ENCODE results near the gene MAST4.
"Not testable (repeated sequence)": the region's sequence is repeated elsewhere in the genome, so short reads cannot be mapped to it uniquely, and the experiment has no call there.

MAST4 gene

DNA sequence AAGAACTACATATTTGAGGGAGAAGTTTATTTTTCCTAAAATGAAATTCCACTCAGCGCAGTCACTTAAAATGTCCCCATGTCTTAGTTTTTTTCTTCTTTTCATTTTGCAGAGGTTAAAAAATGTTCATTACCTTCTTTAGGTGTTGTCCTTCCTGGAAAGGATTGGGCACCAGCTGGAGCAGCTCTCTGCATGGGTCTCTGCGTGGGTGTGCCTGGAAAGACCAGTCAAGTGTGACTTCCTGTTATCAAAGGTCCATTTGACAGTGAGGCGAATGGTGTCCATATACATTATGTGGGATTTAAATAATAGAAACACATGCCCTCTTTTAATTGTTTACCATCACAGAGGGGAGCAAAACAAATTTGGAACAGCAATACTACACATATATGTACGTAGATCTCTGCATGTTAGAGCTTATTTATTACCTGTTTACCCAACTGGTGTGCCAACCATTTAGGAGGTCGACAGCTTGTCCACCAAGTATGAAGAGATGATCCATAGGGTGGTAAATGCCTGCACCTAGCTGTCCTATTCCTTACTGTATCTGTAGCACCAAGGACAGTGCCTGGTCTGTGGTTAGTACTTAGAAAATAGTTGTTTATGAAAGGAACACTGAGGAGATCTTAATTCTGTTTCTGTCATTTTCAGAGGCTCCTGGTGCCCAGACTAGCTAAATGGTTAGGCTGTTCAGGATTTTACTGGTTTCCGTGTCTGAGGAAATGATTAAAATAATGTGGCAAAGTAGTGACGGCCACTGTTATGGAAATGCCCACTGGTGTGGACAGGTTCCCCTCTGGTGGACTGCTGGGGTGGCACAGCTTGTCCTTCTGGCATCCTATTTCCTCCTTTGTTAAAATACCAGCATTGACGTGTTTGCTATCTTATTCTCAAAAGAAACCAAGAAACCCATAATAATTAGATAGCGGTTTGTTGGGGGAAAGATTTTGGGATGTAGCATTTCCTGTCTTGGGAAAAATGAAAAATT, 200.4 kb downstream of the MAST4 start:
- H3K27ac ChIP-seq, result no peak overlapping the region
- DNase-seq (ENCODE audit: low read depth, low spot score), result no peak

DNA sequence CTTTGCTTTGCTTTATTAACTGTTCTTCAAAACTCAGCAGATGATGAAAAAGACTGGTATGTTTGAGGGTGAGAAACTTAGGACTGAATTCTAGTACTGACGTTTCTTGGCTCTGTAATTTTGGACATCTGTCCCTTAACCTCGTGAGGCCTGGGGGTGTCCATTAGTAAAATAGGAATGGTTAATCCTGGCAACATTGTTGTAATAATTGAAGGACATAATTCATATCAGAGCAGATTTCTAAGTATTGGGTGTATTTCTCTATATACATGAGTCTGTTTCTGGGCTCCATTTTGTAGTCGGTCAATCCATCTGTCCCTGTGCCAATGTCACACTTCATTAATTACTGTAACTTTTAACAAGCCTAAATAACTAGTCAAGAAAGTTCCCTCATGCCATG, 206.7 kb downstream of the MAST4 start:
- DNase-seq (ENCODE audit: low read depth, low spot score), result no peak
- no peak overlapping the region for H3K27ac ChIP-seq

DNA sequence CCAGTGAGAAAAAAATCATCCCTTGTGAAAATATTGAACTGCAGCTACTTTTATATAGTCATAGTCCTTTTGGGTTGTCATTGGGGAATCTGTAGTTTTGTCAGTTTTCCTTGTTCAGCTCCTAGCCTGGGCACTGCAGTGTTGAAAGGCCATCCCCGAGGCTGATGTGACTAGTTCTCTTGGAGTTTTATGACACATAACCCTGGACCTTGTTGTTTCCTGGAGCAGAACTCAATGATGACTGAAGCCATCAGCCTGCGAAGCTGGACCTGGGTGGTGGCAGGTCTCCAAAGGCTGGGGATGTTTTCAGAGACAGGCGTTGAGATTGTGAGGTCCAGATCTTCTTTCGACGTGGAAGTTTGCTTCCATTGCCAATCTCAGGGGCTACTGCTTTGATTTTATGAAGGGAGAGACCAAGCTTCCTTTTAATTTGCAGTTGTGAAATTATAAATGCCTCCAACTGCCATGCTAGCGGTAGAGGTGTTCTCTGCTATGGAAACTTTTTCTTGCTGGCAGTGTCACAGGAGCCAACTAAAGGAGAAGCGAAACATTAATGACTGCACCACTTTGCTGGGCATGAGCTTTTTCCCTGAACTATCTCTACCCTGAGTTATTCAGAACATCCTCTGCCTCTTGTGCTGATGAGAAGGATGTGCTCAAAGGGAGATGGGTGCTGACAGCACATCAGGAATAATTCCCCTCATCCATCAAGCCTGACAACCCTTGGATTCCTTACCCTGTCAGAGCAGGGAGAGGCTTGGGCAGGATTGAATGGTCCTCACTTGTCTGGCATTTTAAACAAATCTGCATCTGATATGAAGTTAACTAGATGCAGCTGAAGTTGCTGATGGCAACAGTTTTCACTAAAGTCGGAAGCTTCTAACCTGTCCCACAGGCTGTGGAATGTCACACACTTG, 209.6 kb downstream of the MAST4 start:
- DNase-seq (ENCODE audit: low read depth, low spot score), result no peak
- H3K27ac ChIP-seq, result no peak overlapping the region

DNA sequence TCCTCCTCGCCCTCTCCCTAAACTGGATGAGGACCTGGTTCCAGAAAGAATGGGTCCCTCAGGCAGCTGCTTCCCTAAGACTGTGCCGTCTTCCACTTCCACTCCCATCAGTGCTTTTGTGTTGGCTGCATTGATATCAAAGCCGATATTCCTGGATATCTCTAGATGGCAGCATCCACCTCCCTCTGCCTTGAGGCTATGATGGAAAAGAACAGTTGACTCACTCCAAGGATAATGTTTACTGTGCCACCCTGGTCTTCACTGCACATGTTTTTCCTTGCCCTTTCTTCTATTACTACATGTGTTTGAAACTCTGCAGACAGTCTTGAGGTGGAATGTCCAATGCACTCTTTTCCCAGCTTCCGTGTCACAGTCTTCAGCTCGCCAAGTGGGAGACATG, 211.6 kb downstream of the MAST4 start:
- peak; percentile 36 for DNase-seq (ENCODE audit: low read depth, low spot score)
- H3K27ac ChIP-seq, result no peak overlapping the region

DNA sequence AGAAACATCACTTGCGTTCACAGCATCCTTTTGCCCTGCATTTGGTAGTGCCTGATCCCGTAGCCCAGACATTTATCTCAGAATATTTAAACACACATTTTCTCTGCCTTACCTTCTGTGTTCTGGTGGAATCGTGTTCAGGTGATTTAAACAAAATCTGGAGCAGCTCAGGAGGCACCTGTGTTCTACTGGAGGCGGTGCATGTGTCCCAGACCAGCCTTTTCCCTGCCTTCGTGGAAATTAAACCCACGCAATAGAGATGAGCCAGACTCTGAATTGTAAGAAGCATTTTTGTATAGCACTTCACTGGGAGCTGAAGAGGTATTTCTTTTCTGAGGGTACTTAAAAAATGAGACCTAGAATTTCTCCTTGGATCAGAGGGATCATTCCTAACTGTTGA, 212.5 kb downstream of the MAST4 start:
- no peak overlapping the region for H3K27ac ChIP-seq
- DNase-seq (ENCODE audit: low read depth, low spot score), result no peak

DNA sequence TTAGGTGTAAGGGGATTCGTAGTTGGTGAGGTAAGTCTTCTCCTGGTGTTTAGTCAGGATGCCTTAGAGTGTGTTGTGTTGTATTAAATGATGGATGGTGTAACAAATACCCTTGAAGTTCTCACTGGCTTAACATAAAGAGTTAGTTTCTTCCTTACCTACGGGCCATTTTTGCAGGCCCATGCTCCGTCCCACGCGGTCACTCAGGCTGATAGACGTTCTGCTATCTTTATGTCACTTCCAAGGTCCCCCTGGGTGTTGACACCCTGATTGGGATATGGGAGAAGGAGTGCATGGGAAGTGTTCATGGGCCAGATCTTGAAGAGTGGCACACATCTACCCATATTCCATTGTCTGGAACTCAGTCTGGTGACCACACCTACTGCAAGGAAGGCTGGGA, 214.0 kb downstream of the MAST4 start:
- DNase-seq (ENCODE audit: low read depth, low spot score), result no peak
- H3K27ac ChIP-seq, result no peak overlapping the region

DNA sequence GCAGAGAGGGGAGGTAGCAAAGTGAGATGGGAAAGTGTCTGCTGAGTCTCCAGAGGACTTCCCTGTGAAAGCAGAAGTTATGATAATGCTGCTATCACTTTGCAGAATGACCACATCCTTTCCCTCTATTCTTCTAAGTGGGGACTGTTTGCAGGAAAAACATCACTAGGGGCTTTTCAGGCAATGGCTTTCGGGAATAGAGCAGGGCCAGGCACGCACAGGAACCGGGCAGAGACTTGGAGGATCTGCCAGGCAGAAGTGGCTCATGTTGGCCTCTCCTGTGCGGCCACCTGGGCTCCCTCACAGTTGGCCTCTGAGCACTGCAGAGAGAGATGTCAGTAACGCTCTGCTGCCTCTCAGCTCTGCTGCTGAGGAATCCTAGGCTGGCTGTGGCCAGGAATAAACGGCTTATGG, 214.7 kb downstream of the MAST4 start:
- no peak overlapping the region for H3K27ac ChIP-seq
- no peak for DNase-seq (ENCODE audit: low read depth, low spot score)

DNA sequence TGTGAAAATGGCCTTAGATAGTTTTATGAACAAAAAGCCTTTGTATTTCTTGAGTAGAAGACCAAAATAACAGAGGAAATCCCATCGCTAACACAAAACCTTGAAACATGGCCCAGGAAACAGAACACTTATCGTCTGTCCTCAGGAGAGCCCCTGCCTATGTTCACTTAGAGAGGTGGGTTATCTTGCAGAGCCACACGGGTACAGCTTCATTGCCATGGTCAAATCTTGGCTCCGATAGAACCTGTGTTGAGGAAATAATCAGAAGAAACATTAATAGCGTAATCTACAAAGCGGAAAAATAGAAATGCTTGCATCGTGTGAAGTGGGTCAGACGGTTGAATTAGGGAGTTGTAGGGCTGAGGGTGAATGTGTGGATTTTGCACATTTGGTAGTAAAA, 216.1 kb downstream of the MAST4 start:
- no peak for DNase-seq (ENCODE audit: low read depth, low spot score)
- no peak overlapping the region for H3K27ac ChIP-seq

DNA sequence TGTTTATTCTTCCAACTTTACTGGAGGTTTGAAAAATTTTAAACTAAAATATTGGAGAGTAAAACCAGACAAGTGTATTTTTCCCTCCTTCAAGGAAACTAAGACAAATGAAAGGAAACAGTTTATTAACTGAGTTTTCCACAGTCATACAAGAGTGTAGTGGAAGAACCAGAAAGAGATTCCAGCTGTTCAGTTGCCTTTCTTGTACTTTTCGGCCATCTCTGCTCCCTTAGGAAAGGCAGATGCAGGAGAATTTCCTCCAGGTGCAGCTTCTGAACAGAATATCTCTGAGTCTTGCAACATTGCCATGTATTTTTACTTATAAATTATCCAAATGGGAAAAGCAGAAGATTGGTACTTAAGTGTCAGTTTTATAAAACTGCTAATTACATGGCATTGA, 217.1 kb downstream of the MAST4 start:
- DNase-seq (ENCODE audit: low read depth, low spot score), result no peak

DNA sequence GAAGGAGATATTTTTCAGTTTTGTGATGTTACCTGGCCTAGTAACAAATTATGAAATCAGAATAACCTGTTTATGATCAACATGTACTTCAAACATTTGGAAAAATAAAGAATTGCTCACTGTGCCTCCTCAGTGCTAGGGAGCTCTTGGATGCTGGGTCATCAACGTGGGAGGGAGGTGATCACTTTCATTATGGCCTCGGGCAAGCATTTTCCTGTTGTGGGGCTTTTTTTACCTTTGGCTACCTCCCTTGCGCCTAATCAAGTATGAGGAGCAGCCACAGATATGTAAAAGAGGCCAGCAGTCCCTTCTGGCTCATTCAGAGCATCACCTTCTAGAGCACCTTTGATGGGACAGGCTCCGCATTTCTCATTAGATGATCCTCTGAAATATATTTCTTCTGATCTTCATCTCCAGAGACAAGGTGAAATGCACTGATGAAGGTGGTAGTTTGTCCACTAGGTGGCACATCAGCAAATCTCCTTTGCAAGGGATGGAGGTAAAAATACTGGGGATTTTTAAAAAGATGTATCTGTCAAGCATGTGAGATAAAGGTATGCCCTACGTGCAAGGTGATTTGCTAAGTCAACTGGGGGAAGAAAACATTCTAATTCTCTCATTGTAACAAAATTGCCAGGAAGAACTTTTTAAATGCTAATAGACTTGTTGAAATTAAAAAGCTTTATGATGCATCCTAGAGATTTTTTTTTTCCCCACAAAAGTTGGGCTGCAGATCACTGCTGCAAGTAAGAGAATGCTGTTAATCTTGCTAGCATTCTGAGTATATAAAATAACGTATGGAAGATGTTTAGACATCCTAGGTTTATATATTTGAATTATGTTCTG, 218.2 kb downstream of the MAST4 start:
- no peak for DNase-seq (ENCODE audit: low read depth, low spot score)
- H3K27ac ChIP-seq, result no peak overlapping the region

More for the DNA sequence above, 217.1 kb downstream of the MAST4 start:
- H3K27ac ChIP-seq, result no peak overlapping the region

DNA sequence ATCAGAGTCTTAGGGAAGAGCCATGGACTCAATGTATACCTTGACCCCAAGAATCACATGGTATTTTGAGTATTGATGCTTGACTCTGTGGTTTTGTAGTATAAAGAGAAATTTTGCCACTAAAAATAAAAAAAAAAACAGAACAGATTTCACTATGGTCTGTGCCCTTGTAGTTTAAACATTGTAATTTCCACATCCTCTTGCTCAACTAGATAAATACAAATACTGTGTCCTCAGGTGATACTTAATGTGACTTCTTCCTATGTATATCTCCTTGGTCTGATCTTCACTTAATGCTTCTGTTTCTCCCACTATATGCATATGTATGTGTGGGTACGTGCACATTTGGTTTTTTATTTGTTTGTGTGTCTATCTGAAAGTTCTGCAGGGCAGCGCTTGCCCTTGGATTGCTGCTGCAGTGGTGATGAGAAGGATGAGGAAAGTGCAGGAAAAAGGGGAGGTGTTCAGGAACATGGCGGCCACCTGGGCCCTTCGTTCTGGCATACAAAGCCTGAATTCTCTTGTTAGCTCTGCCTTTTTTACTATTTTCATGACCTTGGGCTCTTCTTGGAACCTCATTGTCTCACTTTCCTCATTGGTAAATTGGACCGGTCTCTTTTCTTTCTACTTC, 222.2 kb downstream of the MAST4 start:
- no peak for DNase-seq (ENCODE audit: low read depth, low spot score)
- no peak overlapping the region for H3K27ac ChIP-seq

DNA sequence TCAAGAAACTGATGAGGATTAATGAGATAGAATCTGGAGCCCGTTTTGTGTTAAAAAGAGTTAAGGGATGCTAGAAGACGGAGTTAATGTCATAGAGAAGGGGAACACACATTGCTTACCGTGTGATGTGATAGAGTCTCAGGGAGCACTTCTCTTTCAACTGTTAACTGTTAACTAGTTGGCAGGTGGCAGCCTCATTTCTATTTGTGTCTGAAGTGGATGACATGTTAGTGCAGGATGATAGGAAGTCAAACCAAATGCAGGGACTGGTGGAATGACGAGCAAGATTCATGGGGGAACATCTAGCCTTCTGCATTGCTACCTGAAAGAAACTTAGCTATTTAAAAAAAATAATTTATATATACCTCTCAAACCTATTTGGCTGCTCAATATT, 222.7 kb downstream of the MAST4 start:
- no peak for DNase-seq (ENCODE audit: low read depth, low spot score)
- no peak overlapping the region for H3K27ac ChIP-seq

DNA sequence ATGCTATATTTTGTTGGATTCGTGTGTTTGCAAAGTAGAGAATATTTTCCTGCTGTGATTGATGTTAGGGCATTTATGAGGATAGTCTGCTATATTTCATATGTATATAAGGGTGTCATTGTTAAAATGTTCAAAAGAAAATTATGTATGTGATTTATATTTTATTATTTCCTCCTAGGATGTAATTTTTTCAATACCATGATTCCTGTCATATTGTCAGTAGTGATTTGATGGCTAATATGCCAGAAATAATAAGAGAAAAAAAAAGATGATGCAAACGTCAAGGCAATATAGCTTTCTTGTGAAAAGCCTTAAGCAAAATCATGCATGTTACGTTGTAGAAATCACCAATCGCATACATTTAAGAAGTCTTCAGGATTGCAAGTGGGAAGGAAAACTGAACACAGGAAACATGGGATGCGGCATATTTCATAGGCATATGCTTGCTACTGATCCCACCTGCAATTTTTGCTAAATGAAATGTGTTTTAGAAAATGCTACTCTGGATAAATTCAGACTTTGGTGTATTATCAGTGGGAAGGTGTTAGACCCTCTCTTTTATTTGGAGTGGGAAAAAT, 224.5 kb downstream of the MAST4 start:
- no peak overlapping the region for H3K27ac ChIP-seq
- DNase-seq (ENCODE audit: low read depth, low spot score), result no peak

DNA sequence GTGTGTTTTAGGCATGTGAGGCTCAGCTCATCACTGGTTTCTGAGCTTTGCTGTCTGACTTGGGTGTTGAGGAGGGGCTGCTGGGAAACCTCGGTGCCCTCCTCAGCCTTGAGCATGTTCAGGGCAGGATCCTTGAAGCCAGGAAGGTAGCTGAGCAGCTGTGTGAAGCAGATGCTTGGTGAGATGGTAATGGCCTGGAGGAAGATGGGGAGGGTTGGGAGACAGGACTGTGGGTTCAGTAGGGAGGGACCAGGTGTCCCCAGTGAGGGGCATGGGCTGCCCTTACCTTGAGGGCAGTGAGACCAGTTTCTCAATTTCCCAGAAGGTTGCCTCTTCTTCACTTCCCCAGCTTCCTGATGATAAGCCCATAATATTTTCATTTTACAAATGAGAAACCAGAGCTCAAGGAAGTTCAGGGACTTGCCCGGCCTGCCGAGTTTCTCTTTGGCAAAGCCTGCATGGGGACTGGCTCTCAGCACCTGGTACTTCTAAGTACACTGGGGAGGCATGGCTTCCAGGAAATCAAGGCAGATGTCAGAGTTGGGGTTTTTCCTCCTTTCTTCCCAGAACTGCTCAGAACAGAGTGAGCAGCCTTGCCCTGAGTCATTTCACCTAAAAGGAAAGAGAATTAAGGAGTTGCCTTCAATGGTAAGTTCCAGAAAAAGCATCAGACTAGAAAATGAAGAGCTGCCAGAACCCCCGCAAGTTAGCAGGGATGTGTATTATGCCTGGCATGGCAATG, 225.7 kb downstream of the MAST4 start:
- H3K27ac ChIP-seq, result no peak overlapping the region
- no peak for DNase-seq (ENCODE audit: low read depth, low spot score)

DNA sequence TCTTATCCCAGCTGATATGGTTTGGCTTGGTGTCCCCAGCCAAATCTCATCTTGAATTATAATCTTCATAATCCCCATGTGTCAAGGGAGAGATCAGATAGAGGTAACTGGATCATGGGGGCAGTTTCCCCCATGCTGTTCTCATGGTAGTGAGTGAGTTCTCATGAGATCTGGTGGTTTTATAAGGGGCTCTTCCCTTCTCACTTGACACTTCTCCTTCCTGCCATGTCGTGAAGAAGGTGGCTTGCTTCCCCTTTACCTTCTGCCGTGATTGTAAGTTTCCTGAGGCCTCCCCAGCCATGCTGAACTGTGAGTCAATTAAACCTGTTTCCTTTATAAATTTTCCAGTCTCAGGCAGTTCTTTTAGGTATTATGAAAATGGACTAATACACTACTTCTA, 226.7 kb downstream of the MAST4 start:
- not testable (repeated sequence) for DNase-seq (ENCODE audit: low read depth, low spot score); H3K27ac ChIP-seq

DNA sequence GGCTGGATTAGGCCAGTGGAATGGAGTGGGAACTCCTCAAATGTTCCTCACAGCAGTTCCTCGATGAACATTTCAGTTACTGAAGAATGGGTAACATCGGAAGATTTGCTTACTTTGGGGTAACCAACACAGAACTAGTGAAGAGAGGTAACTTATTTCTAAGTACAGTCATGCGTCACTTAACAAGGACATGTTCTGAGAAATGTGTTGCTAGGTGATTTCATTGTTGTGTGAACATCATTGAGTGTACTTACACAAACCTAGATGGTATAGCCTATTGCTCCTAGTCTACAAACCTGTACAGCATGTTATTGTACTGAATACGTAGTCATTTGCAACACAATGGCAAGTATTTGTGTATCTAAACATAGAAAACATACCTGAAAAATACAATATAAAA, 228.3 kb downstream of the MAST4 start:
- no peak for DNase-seq (ENCODE audit: low read depth, low spot score)
- H3K27ac ChIP-seq, result no peak overlapping the region

DNA sequence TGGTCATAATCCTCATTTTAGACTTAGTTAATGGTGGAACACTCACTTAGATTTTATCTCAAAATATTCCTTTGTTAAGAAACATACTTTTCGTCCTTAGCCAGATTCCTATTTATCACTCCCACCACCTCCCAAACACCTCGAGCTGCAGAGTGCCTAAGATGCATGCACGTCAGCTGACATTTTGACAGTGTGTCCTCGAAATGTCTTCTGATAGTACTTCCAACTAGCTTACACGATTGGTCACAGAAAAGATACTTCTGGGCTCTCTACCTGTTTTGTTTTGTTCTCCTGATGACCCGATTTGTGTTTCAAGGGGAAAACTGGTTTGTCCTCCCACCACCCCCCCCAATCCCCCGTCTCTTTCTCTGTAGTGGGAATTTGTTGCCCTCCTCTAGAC, 230.1 kb downstream of the MAST4 start:
- no peak overlapping the region for H3K27ac ChIP-seq
- DNase-seq (ENCODE audit: low read depth, low spot score), result no peak

DNA sequence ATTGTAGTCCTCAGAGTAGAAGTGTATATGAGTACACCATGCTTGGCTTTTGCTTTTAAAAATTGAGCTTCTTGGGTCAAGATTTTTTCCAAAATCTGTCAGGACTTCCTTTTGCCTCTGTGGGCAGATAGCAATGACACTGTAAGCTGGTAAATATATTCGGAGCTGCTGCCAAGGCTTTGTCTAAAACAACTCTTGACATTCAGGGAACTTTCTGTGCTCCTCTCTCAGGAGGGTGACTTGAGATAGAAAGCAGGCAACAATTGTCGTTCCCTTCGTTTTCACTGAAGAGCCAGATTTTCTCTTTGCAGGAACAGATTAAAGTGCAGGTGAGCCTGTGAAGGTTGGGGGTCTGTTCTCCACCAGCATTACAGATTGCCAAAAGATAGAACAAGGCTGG, 230.5 kb downstream of the MAST4 start:
- no peak for DNase-seq (ENCODE audit: low read depth, low spot score)
- H3K27ac ChIP-seq, result no peak overlapping the region

DNA sequence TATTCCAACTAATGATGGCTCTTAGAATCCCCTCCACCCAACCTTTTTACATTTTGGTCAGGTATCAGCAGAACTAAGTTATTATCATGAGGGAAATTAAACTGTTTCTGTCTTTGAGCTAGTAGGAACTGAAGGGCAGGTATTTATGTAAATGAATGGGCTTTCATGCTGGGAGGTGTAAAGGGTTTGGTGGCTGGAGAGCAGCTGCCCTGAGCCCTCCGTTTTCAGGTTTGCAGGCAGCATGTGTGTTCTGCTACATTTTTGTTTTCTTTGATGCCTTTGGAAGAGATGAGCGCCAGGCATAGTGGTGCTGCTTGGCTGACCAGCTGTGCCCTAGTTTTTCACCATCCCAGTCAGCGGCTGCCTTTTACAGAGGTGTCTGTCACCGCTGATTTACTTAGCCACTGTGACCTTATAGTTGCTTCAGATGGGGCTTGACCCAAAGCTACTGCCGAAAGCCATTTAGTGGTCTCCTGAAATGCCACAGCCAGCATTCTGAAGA, 231.9 kb downstream of the MAST4 start:
- no peak for DNase-seq (ENCODE audit: low read depth, low spot score)
- H3K27ac ChIP-seq, result peak overlapping the region; percentile 91
